GM21825 (cell line): ENCODE measurements around the gene AP1M1.

Experiments used
- ATAC-seq: cut with Tn5 transposase; IDR thresholded peaks from one replicate; pipeline ENCODE4 v1.9.1; 2021; ENCODE audit warnings: mild to moderate bottlenecking, moderate library complexity; ENCODE audit not compliant: unreplicated experiment

The AP1M1 gene

DNA sequence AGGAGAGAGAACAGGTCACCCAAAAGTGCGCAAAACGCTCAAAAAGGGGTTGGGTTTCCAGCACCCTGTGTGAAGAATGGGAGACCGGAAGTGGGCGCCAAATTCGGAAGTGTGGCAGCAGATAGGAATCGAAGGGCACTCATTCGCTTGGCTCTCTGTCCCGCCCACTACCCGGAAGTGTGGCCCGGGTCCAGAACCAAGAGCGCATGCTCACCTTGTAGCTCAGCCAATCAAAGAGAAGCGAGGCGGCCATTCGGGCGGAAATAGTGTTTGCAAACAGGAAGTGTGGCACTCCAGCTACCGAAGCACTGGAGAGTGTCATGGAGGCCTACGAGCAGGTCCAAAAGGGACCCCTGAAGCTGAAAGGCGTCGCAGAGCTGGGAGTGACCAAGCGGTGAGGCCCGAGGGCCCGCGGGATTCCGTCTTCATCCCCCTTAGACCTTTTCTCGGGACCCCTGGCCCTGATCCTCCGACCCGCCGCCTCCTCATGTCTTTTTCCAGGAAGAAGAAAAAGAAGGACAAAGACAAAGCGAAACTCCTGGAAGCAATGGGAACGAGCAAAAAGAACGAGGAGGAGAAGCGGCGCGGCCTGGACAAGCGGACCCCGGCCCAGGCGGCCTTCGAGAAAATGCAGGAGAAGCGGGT, 12.5 kb upstream of the AP1M1 start, which contains the start of gene FAM32A:
Gene FAM32A, plus strand, starts transcription at position 288 of the 645 bp plus-strand sequence. Its CDS starts 33 bp downstream, at position 321.
- ATAC-seq: peak; percentile 89

DNA sequence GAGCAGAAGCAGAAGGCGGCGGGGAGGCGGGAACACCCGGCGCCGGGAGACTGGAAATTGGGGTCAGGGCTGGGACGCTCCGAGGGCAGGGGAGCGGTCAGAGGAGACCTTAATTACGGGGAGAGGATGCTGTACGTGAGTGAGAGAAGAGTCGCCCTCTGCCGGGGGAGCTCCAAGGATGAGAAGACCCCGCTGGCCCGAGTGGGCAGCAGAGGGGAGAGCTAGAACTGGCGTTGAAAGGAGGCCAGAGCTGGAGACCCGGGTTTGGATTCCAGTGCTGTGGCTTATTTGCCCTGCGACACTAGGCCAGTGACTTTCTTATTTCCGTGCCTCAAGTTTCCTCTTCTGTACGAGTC, 12.0 kb upstream of the AP1M1 start:
- peak; percentile 25 for ATAC-seq

DNA sequence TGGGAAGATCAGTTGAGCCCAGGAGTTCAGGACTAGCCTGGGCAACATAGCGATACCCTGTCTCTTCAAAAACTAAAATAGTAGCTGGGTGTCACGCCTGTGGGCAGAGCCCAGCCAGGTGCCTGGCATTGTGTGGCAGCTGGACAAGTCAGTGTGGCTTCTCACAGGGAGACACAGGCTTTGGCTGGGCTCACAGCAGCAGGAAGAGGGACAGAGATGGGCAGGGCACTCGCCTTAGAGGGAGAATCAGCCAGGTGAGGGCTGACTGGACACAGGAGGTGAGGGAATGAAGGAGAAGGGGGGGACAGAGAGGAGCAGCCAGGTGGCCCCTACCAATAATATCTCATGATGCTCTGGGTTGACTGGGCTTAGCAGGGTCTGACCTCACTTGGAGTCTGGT, 9.2 kb upstream of the AP1M1 start:
- no peak for ATAC-seq

DNA sequence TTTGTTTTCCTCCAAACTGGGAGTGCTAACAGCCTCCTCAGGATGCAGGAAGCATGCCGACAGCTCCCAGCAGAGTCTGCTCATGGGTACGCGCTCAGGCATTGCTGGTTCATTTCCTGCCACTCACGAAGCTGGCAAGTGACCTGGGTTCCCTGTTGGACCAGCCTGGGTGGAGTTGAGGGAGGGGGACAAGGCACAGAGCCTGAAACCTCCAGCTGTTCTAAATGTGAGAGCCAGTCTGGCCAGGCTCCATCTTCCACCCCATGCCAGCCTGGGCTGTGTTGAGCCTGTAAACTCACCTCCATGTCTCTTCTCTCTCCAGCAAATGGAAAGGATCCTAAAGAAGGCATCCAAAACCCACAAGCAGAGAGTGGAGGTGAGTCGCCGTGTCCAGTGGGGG, 7.5 kb upstream of the AP1M1 start:
- no peak for ATAC-seq

DNA sequence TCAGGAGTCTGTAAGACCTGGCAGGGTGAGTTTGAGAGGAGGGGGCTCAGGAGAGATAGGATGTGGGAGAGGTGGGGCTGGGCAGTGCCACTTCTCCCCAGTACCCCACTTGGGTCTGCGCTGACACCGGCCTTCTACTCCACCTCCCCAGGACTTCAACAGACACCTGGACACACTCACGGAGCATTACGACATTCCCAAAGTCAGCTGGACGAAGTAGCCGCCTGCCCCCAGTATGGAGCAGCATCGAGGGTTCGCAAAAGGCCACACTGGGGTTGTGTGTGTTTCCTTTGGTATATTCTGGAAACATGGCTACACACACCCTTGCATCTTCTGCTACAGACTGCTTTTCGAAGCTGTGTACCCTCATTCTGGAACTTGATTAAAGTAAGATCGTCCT, 7.0 kb upstream of the AP1M1 start:
- no peak for ATAC-seq

DNA sequence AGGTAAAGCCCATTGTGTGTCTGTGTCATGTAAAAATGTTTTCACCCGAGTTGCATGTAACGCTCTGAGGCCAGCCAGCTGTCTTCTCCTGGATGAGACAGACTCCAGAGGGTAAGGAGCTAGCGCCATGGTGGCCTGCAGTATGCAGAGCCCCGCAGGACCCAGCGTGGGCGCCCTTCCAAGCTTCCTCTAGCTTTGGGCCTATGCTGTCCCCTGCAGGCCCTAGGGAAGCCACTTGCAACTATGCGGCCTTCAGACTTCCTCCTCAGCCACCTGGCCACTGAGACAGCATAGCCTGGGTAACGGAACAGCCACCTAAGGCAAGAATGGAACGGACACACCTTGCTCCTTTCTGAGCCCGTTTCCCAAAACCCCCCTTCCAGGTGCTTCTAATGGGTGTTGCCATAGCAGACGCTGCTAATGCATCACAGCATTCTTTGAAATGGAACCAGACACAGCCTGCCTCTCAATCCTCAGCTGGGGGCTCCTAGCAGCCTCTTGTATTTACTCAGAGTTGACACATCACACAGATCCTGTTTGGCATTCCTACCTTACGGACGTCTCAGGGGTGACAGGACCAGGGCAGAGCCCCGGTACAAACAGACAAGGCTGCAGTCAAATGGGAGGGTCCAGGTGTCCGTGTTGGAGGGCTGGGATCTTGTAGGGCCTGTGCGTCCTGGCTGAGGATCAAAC, 6.3 kb upstream of the AP1M1 start:
- no peak for ATAC-seq

DNA sequence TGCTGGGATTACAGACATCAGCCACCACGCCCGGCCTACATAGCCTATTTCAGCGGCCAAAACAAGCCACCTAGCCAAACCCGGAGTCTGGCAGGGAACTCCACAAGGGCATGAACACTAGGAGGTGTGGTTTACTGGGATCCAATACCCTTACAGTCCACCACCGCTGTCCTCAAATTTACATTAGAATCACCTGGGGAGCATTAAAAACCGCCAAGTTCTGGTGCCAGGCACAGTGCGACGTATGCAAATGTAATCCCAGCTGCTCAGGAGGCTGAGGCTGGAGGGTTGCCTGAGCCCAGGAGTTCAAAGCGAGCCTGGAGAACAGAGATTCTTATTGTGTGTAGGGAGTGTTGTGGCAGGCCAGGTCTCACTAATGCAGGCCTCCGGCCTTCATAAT, 4.2 kb upstream of the AP1M1 start:
- no peak for ATAC-seq

DNA sequence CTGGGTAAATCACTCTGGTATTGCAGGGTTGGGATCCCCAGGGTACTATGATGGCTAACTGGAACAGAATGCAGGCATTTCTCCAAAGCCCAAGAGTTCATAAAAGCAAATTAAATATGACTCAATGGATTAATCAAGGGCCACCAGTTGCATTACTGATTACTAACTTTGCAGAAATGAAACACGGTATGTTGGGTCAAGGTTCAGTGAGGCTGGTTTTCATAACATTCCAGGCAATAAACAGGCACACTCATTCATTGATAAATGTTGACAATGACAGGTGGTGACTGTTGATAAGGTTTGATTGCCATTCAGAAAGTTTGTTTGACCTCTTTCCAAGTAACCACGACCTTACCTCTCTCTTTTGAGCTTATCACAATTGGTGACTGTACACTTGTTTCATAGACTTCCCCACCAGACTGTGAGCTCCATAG, 506 bp upstream of the AP1M1 start:
- ATAC-seq: no peak

DNA sequence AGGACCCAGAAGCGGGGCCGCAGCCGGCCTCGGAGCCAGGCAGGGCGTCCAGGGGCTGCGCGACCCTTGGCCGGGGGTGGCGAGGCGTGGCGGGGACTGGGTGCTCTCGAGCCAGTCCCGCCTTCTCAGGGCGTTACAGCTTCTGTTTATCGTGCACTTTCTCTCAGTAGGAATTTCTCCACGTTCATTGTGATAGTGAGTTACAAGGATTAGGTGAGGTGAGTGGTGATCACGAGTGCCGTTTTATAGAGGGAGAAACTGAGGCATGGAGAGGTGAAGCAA, 600 bp downstream of the AP1M1 start:
- peak; percentile 4 for ATAC-seq

DNA sequence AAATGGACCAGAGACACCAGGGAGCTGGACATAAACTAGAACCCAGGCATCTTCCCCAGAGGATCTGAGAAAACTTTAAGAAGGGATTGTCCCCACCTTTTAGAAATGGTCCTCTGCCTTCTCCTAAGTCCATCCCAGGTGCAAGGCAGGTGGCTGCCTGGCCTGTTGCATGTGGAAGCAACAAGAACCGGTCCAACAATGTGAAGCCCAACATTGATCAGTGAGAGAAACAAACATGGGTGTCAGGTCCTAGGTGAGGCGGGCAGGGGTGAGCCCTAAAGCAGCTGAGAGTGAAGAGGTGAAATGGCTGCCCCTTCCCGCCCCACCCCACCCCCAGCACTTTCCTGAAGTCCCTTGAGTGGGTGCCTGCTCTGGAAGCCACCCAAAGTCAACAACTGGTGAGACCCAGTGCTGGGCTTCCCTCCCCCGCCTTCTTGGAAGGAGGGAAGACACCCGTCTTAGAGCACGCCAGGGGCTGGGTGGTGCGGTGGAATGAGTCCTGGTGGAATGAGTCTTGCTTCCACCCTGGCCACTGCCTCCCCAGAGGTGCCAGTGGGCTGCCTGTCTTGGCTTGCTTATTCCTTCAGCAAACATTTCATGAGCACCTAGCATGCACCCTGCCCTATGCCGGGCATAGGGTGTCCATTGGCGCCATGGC, 1.7 kb downstream of the AP1M1 start:
- ATAC-seq: no peak

DNA sequence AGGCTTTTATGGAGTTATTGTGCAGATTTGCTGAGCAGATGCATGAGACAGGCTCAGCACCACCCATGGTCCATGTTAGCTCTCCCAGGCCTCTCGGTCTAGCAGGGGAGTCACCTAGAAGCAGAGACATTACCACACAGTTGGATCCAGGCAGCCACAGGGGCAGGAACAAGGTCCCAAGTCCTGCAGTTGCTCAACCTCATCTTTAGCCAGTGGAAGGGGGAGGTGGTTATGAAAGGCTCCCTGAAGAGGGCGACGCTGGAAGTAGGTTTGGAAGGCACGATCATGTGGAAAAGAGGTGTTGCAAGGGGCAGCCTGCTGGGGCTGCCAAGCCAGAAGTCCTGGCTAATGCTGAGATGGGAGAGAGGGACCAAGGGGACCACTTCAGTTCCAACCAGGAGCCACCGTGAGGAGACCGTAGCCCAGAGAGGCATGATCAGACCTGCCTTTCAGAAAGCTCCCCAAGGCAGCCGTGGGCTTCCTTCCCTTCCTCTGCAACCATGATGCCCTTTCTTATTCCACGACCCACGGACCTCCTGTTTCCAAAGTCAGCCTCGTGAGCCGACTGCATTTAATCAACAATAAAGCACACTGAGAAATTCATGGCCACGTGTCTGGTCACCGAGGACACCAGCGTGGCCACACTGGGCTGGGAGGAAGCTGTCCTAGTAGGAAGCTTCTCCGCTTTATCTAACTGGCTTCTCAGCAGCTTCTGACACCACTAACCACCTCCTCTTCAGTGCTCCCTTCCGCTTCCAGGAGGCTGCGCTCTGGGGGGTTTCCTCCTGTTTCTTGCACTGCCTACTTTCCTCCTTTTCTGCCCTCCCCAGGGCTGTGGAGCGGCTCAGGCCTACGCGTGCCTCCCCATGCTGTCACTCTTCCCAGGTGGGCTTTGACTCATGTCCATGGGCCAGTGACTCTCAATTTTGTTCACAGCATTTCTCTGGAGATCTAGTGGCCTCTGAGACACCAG, 2.6 kb downstream of the AP1M1 start:
- no peak for ATAC-seq

DNA sequence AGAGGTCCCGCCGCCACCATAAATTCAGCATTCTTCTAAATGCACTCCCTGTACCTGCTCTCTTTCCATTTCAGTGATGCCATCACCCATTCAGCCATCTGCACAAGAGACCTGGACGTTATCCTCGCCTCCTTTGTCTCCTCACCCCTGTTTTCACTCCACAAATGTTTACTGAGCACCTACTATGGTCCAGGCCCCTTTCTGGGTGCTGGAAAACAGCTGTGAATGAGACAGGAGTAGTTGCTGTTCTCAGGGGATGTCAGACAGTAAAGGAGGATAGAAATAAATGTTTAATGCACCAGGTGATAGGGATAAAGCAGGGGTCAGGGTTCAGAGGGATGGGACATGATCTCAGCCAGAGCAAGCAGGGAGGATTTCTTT, 3.3 kb downstream of the AP1M1 start:
- ATAC-seq: no peak

DNA sequence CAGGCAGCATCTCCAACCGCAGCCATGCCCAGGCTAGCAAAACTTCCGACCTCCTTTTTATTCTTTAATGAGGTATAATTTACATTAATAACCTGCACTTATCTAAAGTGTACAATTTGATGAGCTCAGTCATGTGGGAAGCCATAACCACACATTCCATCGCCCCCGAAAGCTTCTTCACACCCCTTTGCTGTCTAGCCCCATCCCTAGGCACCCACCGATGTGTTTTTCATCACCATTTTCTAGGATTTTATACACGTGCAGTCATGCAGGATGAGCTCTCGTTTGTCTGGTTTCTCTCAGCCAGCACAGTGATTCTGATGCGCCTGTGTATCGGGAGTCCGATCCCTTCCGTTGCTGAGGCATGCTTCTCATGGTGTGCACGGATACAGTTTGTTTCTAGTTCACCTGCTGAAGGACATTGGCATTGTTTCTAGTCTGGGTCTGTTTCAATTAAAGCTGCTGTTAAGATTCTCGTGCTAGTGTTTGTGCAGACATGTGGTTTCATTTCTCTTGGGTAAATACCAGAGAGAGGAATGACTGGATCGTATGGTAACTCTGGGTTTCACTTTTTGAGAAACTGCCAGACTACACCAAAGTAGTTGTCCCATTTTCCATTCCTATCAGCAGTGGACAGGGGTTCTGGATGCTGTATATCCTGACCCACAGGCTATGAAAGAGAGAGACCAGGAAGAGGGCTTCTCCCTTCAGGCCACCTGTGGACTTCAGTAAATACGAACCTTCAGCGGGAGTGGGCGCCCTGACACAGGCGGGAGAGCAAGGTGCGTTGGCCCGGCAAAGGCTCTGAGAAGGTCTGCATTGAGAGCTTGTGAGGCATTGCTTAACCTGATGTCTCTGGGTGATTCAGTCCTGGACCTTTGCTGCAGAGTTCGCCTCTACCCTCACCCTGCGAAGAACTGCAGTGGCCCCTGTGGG, 4.9 kb downstream of the AP1M1 start:
- no peak for ATAC-seq

DNA sequence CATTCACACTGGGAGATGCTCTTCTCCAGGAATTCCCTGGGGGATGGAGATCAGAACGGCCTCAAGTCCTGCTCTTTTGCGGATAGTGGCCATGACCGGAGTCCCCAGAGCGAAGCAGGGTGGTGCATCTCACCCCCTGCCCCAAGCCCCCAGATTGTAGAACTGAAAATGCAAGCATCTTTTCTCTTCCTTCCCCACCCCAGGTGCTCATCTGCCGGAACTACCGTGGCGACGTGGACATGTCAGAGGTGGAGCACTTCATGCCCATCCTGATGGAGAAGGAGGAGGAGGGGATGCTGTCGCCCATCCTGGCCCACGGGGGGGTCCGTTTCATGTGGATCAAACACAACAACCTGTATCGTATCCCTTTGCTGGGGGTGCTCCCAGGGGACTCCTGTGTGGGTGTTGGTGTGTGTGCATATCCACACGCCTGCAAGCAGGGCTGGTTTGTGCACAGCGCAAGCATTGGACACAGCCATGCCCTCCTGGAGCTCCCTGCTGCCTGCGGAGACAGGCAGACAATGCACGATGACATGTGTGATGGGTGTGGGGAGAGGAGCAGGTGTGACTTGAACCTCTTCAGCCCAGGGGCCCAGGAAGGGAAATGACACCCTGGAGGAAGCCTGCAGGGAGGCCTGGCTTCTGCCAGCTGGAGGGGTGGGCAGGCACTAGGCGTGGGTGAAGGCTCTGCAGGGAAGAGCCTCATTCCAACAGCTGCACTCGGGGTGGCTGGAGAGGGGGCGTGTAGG, 5.7 kb downstream of the AP1M1 start:
- no peak for ATAC-seq

DNA sequence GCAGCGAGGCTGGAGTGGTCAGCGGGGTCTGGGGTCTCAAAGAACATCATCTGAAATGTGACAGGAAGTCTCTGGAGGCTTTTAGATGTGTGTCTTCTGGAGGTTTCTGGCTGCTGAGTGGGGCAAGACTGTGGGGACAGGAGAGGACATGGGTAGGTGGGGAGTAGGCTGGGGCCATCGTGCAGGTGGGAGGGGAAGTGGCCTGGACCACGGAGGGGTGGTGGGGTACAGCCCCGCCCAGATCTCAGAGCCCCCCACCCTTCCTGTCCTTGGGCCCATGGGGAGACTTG, 6.2 kb downstream of the AP1M1 start:
- no peak for ATAC-seq

DNA sequence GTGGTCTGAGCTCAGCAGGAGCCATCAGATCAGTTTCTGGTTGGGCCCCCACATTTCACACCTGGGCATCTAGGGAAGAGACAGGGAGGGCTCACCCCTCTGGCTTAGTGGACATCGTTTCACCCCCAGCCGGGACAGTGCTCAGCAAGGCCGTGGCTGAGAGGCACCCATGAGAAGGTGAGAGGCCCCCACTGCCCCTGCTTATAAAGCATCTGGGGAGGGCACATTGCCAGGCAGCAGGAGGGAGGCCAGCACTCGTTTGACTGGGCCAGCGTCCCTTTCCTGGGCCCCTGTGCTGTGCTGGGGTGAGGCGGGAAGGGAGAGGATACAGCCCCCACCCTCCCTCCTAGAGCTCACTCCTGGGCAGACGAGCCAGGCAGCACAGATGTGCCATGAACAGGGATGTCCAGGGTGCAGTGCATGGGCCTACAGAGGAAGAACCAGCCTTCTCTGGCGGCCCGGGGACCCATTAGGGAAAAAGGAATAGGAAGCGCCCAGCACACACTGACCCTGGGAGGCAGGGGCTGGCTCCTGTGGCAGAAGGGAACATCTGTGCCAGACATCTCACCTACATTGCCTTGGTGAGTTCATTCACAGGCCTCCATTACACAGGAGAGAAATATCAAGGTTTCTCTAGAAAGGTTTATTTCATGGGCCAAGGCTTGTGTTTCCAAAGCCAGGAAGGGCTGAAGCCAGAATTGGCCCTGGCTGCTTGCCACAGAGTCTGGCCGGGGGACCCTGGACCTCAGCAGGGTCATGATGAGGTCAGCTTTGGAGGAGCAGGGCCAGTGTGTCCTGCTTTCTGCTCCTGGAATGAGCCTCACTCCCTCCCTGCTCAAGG, 7.7 kb downstream of the AP1M1 start:
- no peak for ATAC-seq

DNA sequence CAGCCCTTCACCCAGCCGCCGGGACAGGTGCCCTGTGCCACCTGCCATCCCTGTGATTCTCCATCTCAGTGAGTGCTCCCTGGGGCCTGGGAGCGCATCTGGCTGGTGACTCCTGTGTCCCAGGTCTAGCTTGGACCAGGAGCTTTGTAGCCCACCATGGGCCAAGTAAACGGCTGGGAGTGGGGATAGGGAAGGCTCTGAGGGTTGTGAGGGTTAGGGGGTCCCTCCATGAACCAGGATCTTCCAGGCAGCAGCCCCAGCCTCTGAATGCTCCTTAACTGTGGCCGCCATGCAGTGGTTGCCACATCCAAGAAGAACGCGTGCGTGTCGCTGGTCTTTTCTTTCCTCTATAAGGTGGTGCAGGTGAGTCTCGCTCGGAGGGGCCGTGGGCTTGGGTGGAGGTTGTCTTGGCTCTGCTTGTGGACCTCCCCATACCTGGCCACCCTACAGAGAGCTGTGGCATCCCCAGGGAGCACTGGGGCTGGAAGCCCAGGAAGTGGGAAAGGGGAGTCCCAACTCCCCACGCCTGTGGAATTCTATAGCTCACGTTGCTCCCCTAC, 8.4 kb downstream of the AP1M1 start:
- ATAC-seq: no peak

DNA sequence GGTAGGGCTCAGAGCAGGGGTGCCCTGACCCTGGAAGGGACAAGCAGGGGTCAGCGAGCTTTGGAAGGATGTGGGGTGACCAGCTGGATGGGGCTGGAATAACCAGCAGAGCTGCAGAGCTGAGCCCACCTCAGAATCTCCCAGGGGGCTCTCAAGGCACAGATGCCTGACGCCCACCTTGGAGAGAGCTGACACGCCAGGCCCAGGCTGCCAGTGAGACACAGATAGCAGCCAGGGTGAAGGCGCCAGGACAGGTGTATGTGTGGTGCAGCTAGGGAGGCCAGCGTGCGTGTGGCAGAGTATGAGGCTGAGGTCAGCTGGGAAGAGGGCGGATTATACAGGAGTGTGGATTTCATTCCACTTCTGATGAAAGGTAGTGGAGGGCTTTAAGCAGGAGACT, 8.9 kb downstream of the AP1M1 start:
- ATAC-seq: no peak

DNA sequence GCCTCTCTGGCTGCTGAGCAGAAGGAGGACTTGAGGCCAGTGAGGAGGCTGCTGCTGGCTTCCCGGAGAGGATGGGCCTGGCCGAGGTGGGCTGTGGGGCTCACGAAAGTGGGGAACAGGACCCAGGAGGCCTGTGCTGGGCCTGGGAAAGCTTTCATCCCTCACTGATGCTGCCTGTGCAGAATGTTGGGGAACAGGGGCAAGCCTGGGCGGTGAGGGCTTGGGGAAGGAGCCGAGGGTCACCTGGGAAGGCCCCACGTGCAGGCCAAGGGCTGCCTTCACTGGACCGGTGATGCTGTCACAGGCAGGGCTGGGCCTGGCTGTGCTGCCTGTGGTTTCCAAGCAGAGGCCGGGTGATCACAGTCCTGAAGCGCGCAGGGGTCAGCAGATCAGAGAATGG, 9.4 kb downstream of the AP1M1 start:
- ATAC-seq: no peak
